Spleen (tissue), 7 donors: ENCODE measurements around the gene CARD10.

ENCODE experiments used
- POLR2A ChIP-seq, 3 donors: fragments of 450-650 bp; IDR thresholded peaks; one replicate each; pipeline ENCODE4 v1.5.1; 2017; ENCODE audit warnings: antibody characterized with exemption in 3 of 3, mild to moderate bottlenecking in 1 of 3
- POLR2AphosphoS5 ChIP-seq, 3 donors: sonication (generic); formaldehyde crosslinking; IDR thresholded peaks; one replicate each; pipeline ENCODE4 v1.5.1; 2017; ENCODE audit warnings: antibody characterized with exemption in 3 of 3
- TF ChIP-seq, protein P1 (sequence below), 11 experiments: fragments of 200-600 bp in 7 of 11; fragments of 450-650 bp in 4 of 11; sonication (generic) in 4 of 11; IDR thresholded peaks in 8 of 11; conservative IDR thresholded peaks in 3 of 11; 1 replicate in 7 of 11; 2 replicates in 4 of 11; pipeline versions ENCODE4 v1.4.0 to v1.8.0; 2016 to 2021; ENCODE audit warnings: antibody characterized with exemption in 11 of 11, inconsistent platforms in 4 of 11, mild to moderate bottlenecking in 1 of 11
- donor health status: DM: no; HTN: no; CAD: no; lungs with moderate emphysema.
- donor health status: DM: no; HTN: no; CAD: no.
- donor health status: DM: no; HTN: no; CAD: no.

DNA sequence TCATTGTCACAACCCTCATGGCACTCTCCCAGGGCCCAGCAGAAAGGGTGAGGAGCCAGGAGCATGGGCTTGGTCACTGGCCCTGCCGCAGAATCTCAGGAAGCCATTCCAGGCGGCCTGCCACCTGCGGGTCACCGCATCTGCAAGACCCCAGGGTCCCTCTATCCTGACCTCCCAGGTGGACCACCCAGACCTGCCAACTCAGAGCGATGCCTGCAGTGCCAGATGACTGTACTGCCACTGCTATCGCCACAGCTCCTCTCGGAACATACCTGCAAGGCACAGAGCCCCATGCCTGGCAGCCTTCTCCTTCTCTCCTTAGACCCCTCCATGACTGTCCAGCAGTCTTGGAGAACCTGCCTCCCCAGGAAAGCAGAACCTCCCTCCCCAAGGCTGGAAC, 65.5 kb downstream of the CARD10 start:
- TF ChIP-seq, protein P1, sequence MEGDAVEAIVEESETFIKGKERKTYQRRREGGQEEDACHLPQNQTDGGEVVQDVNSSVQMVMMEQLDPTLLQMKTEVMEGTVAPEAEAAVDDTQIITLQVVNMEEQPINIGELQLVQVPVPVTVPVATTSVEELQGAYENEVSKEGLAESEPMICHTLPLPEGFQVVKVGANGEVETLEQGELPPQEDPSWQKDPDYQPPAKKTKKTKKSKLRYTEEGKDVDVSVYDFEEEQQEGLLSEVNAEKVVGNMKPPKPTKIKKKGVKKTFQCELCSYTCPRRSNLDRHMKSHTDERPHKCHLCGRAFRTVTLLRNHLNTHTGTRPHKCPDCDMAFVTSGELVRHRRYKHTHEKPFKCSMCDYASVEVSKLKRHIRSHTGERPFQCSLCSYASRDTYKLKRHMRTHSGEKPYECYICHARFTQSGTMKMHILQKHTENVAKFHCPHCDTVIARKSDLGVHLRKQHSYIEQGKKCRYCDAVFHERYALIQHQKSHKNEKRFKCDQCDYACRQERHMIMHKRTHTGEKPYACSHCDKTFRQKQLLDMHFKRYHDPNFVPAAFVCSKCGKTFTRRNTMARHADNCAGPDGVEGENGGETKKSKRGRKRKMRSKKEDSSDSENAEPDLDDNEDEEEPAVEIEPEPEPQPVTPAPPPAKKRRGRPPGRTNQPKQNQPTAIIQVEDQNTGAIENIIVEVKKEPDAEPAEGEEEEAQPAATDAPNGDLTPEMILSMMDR (IDR thresholded peaks at IDR 0.05 in 8 of 11, conservative IDR thresholded peaks at IDR 0.05 in 3 of 11) = no peak
- no peak for TF ChIP-seq POLR2AphosphoS5 (IDR thresholded peaks at IDR 0.05)
- no peak for TF ChIP-seq POLR2A (IDR thresholded peaks at IDR 0.05)
